ENCODE data around the gene PRPF19.

The PRPF19 gene

GRCh38 chr11:60871378-60872061 lies 34.9 kb downstream of the PRPF19 start:
- TF ChIP-seq, protein P1, sequence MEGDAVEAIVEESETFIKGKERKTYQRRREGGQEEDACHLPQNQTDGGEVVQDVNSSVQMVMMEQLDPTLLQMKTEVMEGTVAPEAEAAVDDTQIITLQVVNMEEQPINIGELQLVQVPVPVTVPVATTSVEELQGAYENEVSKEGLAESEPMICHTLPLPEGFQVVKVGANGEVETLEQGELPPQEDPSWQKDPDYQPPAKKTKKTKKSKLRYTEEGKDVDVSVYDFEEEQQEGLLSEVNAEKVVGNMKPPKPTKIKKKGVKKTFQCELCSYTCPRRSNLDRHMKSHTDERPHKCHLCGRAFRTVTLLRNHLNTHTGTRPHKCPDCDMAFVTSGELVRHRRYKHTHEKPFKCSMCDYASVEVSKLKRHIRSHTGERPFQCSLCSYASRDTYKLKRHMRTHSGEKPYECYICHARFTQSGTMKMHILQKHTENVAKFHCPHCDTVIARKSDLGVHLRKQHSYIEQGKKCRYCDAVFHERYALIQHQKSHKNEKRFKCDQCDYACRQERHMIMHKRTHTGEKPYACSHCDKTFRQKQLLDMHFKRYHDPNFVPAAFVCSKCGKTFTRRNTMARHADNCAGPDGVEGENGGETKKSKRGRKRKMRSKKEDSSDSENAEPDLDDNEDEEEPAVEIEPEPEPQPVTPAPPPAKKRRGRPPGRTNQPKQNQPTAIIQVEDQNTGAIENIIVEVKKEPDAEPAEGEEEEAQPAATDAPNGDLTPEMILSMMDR (IDR thresholded peaks at IDR 0.05; ENCODE audit: low read depth, low read length) = peak; percentile 10
- DNase-seq (ENCODE audit: extremely low read depth, low read depth) = no peak

DNA sequence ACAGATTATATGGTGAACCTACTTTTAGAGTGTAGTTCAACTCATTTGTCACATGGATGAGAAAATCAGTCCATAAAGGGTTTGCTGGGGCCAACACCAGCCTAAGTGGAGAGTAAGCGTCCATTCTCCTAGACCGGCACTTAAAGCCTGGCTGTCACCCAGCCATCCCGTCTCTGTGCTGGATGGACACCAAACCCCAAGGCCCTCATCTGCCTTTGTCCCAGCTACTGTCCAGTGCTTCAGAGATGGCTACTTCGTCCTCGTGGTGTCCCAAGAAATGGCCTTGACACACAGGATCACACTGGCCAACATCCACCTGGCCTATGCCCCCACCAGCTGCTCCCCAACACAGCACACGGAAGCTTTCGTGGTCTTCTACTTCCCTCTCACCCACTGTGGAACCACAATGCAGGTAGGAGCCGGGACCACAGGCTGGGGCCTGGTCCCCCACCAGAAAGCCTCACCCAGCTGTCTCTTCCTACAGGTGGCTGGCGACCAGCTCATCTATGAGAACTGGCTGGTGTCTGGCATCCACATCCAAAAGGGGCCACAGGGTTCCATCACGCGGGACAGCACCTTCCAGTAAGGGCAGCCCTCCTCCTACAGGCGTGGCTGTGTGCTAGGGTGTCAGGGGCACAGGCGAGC lies 35.5 kb downstream of the PRPF19 start:
- TF ChIP-seq, protein P1 (IDR thresholded peaks at IDR 0.05; ENCODE audit: low read depth, low read length) = no peak
- DNase-seq (ENCODE audit: extremely low read depth, low read depth) = no peak

- DNase-seq (ENCODE audit: extremely low read depth, low read depth) = no peak
- TF ChIP-seq, protein P1 (IDR thresholded peaks at IDR 0.05; ENCODE audit: low read depth, low read length) = no peak
Measured at GRCh38 chr11:60870276-60870675, 36.1 kb downstream of the PRPF19 start.

DNA sequence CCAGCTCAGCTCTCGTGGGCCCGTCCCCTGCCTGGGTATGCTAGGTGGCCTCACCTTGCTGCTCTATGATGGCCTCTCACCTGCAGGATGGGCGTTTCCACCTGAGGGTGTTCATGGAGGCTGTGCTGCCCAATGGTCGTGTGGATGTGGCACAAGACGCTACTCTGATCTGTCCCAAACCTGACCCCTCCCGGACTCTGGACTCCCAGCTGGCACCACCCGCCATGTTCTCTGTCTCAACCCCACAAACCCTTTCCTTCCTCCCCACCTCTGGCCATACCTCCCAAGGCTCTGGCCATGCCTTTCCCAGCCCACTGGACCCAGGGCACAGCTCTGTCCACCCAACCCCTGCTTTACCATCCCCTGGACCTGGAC lies 36.9 kb downstream of the PRPF19 start:
- TF ChIP-seq, protein P1 (IDR thresholded peaks at IDR 0.05; ENCODE audit: low read depth, low read length) = no peak
- DNase-seq (ENCODE audit: extremely low read depth, low read depth) = no peak

DNA sequence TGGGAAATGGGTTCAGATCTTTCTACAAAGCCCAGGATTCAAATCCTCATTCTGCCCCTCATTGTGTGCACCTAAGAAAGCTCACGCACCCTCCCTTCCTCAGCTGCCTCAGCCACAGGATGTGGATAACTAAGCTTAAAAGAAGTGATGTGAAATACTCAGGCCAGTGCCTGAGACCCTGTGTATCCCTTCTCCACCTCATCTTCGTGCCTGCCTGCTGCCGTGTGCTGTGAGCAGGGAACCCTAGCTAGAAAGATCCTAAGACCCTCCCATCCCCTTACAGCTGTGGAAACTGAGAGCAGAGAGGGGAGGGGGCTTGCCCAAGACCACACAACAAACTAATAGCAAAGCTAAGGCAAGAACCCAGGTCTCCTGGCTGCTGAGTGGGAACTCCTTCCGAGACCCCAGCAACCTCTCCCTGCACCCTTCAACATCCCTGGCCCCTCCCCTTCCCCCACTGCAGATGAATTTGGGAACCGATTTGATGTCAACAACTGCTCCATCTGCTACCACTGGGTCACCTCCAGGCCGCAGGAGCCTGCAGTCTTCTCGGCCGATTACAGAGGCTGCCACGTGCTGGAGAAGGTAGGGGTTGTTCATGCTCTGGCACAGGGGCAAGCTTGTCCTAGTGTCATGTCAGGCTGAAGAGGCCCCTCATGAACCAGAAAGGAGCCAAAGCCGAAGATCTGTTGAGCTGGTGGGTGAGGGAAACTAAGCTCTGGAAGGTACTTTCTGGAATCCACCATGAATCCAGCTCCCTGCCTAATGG lies 37.5 kb downstream of the PRPF19 start:
- TF ChIP-seq, protein P1 (IDR thresholded peaks at IDR 0.05; ENCODE audit: low read depth, low read length) = no peak

GRCh38 chr11:60867871-60868681 lies 38.3 kb downstream of the PRPF19 start:
- TF ChIP-seq, protein P1 (IDR thresholded peaks at IDR 0.05; ENCODE audit: low read depth, low read length) = no peak

More for the DNA sequence above, 37.5 kb downstream of the PRPF19 start:
- no peak for DNase-seq (ENCODE audit: extremely low read depth, low read depth)

More at GRCh38 chr11:60867871-60868681, 38.3 kb downstream of the PRPF19 start:
- DNase-seq (ENCODE audit: extremely low read depth, low read depth) = no peak
